HEK293 (cell line): ENCODE measurements around the gene DNAAF8.

Experiments
- GFI1B ChIP-seq: fragments of 450-650 bp; formaldehyde crosslinking; IDR thresholded peaks from 2 replicates; pipeline ENCODE4 v1.5.1; 2016; ENCODE audit warnings: missing biosample characterization, missing genetic modification characterization
- KLF16 ChIP-seq: fragments of 450-650 bp; formaldehyde crosslinking; IDR thresholded peaks from 2 replicates; pipeline ENCODE4 v1.5.1; 2017; ENCODE audit warnings: missing biosample characterization, missing genetic modification characterization
- PRDM1 ChIP-seq: fragments of 450-650 bp; formaldehyde crosslinking; IDR thresholded peaks from 2 replicates; pipeline ENCODE4; 2016; ENCODE audit warnings: missing biosample characterization, missing genetic modification characterization
- ZBTB8A ChIP-seq: fragments of 450-650 bp; formaldehyde crosslinking; IDR thresholded peaks from 2 replicates; pipeline ENCODE4 v1.5.1; 2016; ENCODE audit warnings: missing biosample characterization, missing genetic modification characterization
- ZNF23 ChIP-seq: fragments of 450-650 bp; formaldehyde crosslinking; IDR thresholded peaks from 2 replicates; pipeline ENCODE4 v1.5.1; 2016; ENCODE audit warnings: missing biosample characterization, missing genetic modification characterization, borderline replicate concordance
- ZNF274 ChIP-seq, 2 experiments: fragments of 200-500 bp in 1 of 2; fragments of 450-650 bp in 1 of 2; sonication (Bioruptor generic) in 1 of 2; formaldehyde crosslinking in 1 of 2; IDR thresholded peaks; 2 replicates each; pipeline versions ENCODE4 v1.5.1 to v1.6.1; 2014 to 2016; ENCODE audit warnings: borderline replicate concordance in 1 of 2, inconsistent platforms in 1 of 2, low read length in 1 of 2, missing biosample characterization in 1 of 2, missing genetic modification characterization in 1 of 2
- ZNF530 ChIP-seq: fragments of 450-650 bp; formaldehyde crosslinking; IDR thresholded peaks from 2 replicates; pipeline ENCODE4 v1.5.1; 2016; ENCODE audit warnings: low read depth, missing biosample characterization, missing genetic modification characterization
- ZNF600 ChIP-seq: fragments of 450-650 bp; formaldehyde crosslinking; IDR thresholded peaks from 2 replicates; pipeline ENCODE4 v1.5.1; 2016; ENCODE audit warnings: missing biosample characterization, missing genetic modification characterization
- ZNF747 ChIP-seq: fragments of 450-650 bp; formaldehyde crosslinking; IDR thresholded peaks from 2 replicates; pipeline ENCODE4 v1.5.1; 2016; ENCODE audit warnings: missing biosample characterization, missing genetic modification characterization
- ZNF792 ChIP-seq: fragments of 450-650 bp; formaldehyde crosslinking; IDR thresholded peaks from 2 replicates; pipeline ENCODE4 v1.5.1; 2016; ENCODE audit warnings: missing biosample characterization, missing genetic modification characterization
- TF ChIP-seq, protein P1 (sequence below): fragments of 450-650 bp; formaldehyde crosslinking; IDR thresholded peaks from 2 replicates; pipeline ENCODE4 v1.5.1; 2016; ENCODE audit warnings: missing biosample characterization, missing genetic modification characterization
- TF ChIP-seq, protein P2 (sequence below): fragments of 450-650 bp; formaldehyde crosslinking; IDR thresholded peaks from 2 replicates; pipeline ENCODE4 v1.5.1; 2016; ENCODE audit warnings: missing biosample characterization, missing genetic modification characterization

DNA sequence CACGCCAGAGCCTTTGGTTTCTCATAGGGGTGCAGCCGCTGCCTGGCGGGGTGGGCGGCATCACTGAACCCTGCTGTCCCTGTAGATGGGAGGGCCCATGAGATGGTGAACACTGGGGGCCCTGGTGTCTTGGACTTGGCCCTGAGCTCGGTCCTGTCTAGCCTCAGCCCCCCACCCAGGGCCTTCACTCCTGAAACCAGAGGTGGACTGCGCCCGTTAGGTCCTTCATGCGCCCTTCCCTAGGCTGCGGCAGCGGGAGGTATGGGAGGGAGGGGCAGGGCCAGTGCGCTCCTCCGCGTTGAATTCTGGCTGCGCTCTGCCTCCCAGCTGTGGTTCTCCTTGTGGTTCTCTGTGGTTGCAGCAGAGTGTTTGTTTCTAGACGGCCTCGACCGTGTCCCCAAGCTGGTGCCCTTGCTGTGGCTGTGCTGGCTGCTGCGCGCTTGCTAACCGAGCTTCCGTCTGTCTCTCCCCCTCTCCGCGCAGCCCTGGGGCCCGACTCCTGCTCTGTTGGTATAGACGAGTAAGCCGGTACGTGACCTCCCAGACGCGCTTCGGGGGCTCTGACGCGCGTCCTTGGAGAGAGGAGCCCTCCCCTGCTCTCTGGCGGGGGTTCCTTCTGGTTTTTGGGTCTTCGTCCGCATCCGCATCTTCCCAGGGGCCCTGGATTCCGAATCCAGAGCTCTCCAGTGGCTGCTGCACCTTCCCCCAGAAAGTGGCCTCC is 48.4 kb upstream of the DNAAF8 start:
- TF ChIP-seq, protein P1, sequence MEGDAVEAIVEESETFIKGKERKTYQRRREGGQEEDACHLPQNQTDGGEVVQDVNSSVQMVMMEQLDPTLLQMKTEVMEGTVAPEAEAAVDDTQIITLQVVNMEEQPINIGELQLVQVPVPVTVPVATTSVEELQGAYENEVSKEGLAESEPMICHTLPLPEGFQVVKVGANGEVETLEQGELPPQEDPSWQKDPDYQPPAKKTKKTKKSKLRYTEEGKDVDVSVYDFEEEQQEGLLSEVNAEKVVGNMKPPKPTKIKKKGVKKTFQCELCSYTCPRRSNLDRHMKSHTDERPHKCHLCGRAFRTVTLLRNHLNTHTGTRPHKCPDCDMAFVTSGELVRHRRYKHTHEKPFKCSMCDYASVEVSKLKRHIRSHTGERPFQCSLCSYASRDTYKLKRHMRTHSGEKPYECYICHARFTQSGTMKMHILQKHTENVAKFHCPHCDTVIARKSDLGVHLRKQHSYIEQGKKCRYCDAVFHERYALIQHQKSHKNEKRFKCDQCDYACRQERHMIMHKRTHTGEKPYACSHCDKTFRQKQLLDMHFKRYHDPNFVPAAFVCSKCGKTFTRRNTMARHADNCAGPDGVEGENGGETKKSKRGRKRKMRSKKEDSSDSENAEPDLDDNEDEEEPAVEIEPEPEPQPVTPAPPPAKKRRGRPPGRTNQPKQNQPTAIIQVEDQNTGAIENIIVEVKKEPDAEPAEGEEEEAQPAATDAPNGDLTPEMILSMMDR (tag by site-specific recombination) = no peak
- no peak for TF ChIP-seq ZNF23 (tag by site-specific recombination)
- TF ChIP-seq ZNF530 (tag by site-specific recombination) = no peak
- TF ChIP-seq ZNF274 (IDR thresholded peaks at IDR 0.05; ENCODE audit: low read length) = no peak
- TF ChIP-seq ZNF274 (tag by site-specific recombination; IDR thresholded peaks at IDR 0.05; ENCODE audit: borderline replicate concordance) = no peak
- TF ChIP-seq KLF16 = no peak
- TF ChIP-seq, protein P2, sequence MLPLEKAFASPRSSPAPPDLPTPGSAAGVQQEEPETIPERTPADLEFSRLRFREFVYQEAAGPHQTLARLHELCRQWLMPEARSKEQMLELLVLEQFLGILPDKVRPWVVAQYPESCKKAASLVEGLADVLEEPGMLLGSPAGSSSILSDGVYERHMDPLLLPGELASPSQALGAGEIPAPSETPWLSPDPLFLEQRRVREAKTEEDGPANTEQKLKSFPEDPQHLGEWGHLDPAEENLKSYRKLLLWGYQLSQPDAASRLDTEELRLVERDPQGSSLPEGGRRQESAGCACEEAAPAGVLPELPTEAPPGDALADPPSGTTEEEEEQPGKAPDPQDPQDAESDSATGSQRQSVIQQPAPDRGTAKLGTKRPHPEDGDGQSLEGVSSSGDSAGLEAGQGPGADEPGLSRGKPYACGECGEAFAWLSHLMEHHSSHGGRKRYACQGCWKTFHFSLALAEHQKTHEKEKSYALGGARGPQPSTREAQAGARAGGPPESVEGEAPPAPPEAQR (tag by site-specific recombination) = no peak
- no peak for TF ChIP-seq PRDM1 (tag by site-specific recombination)
- TF ChIP-seq ZBTB8A (tag by site-specific recombination) = no peak
- TF ChIP-seq ZNF747 (tag by site-specific recombination) = no peak
- TF ChIP-seq ZNF600 (tag by site-specific recombination) = no peak
- TF ChIP-seq ZNF792 (tag by site-specific recombination) = no peak
- no peak for TF ChIP-seq GFI1B (tag by site-specific recombination)
